Placental epithelial cell (primary cell): ENCODE results near the gene PMEL. TPM values are rescaled to one million over a fixed set of nuclear protein-coding genes. Genes with fewer than 3 reads are reported as not detected.

ENCODE experiments used
- total RNA-seq: library from RNA; depleted of rRNA; stranded (reverse); fragments of >200 nt; gene quantifications from 2 replicates; pipeline ENCODE4 v1.2.3, GENCODE V29; 2012

Gene PMEL
- total RNA-seq: 2.1 and 7.1 TPM in 2 replicates

GRCh38 chr12:55965941-55966407 is at the start of gene PMEL:
Gene PMEL, minus strand, starts transcription at chr12:55966042. Its CDS starts 31 bp downstream, at chr12:55966011.

GRCh38 chr12:55996715-55997534 is 31.1 kb upstream of the PMEL start, which contains the start of gene SUOX:
Gene SUOX, plus strand, starts transcription at chr12:55997276. Its CDS starts 4,946 bp downstream, at chr12:56002222.

GRCh38 chr12:55973599-55974307 is 7.9 kb upstream of the PMEL start, which contains the start of gene RAB5B:
Gene RAB5B, plus strand, starts transcription at chr12:55974078. Its CDS starts 12,883 bp downstream, at chr12:55986961.

GRCh38 chr12:55966408-55967281 is 803 bp upstream of the PMEL start, which contains the start of gene CDK2:
Gene CDK2, plus strand, starts transcription at chr12:55966830. Its CDS starts 179 bp downstream, at chr12:55967009.

GRCh38 chr12:55930771-55931316 is 35.0 kb downstream of the PMEL start, which contains the start of gene DGKA:
Gene DGKA, plus strand, starts transcription at chr12:55931162. Its CDS starts 5,342 bp downstream, at chr12:55936504.

GRCh38 chr12:55927588-55928502 is 38.0 kb downstream of the PMEL start, which contains the start of gene PYM1:
Gene PYM1, minus strand, starts transcription at chr12:55927894. Its CDS starts 133 bp downstream, at chr12:55927761.

Other genes starting within 250 kb of the PMEL start
- gene BLOC1S1, start 250.0 kb downstream of the PMEL start, total RNA-seq: 33.4 and 64.9 TPM in 2 replicates
- gene RDH5, start 245.6 kb downstream of the PMEL start, total RNA-seq: 2.3 and 5.9 TPM in 2 replicates
- 692 and 1,100 TPM in 2 replicates for gene CD63, start 237.0 kb downstream of the PMEL start, total RNA-seq
- gene GDF11, start 222.9 kb downstream of the PMEL start, total RNA-seq: 1.6 and 5.3 TPM in 2 replicates
- 45.9 and 68.3 TPM in 2 replicates for gene SARNP, start 148.3 kb downstream of the PMEL start, total RNA-seq
- gene ORMDL2, start 148.0 kb downstream of the PMEL start, total RNA-seq: 19.2 and 36.0 TPM in 2 replicates
- gene DNAJC14, start 136.5 kb downstream of the PMEL start, total RNA-seq: 42.8 and 55.3 TPM in 2 replicates
- 4.7 and 4.9 TPM in 2 replicates for gene MMP19, start 123.1 kb downstream of the PMEL start, total RNA-seq
- 20.7 and 33.4 TPM in 2 replicates for gene PYM1, start 38.1 kb downstream of the PMEL start, total RNA-seq
- gene DGKA, start 34.9 kb downstream of the PMEL start, total RNA-seq: 143 and 269 TPM in 2 replicates
- gene CDK2, start 788 bp upstream of the PMEL start, total RNA-seq: 50.5 and 62.8 TPM in 2 replicates
- 87.6 and 122 TPM in 2 replicates for gene RAB5B, start 8.0 kb upstream of the PMEL start, total RNA-seq
- gene SUOX, start 31.2 kb upstream of the PMEL start, total RNA-seq: 17.7 and 21.8 TPM in 2 replicates
- 0.79 and 2.1 TPM in 2 replicates for gene IKZF4, start 55.0 kb upstream of the PMEL start, total RNA-seq
- 265 and 520 TPM in 2 replicates for gene RPS26, start 75.9 kb upstream of the PMEL start, total RNA-seq
- 51.7 and 74.6 TPM in 2 replicates for gene ERBB3, start 114.1 kb upstream of the PMEL start, total RNA-seq
- 96.2 and 117 TPM in 2 replicates for gene PA2G4, start 138.5 kb upstream of the PMEL start, total RNA-seq
- 1,239 and 5,034 TPM in 2 replicates for gene RPL41, start 150.6 kb upstream of the PMEL start, total RNA-seq
- gene ZC3H10, start 152.2 kb upstream of the PMEL start, total RNA-seq: 5.9 and 6.0 TPM in 2 replicates
- 100 and 157 TPM in 2 replicates for gene ESYT1, start 162.2 kb upstream of the PMEL start, total RNA-seq
- gene MYL6B, start 186.5 kb upstream of the PMEL start, total RNA-seq: 53.4 and 63.1 TPM in 2 replicates
- 928 and 1,710 TPM in 2 replicates for gene MYL6, start 192.3 kb upstream of the PMEL start, total RNA-seq
- 43.6 and 75.4 TPM in 2 replicates for gene SMARCC2, start 223.4 kb upstream of the PMEL start, total RNA-seq